ENCODE results near the gene NTRK1. TPM values are rescaled to one million over a fixed set of nuclear protein-coding genes. Genes with fewer than 3 reads are reported as not detected.

The NTRK1 gene
- total RNA-seq, 4 donors from 2014 or later = 0.57 TPM; not detected in 3

DNA sequence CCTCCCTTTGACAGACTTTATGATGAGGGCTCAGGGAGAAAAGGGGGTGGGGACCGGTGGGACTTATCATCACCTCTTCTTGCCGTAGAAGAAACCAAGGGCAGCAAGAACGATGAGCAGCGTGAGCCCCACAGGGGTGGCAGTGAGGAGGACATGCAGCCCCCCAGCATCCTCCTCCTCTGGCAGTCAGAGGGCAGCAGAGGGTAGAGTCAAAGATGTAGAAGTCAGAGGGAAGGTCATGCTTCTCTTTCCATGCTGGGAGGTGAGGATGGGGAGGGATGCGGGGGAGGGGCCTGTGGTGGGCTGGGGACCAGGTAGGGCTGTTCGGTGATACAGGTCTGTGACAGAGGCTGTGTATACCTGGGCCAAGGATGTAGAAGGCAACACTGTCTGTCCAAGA is 16.6 kb upstream of the NTRK1 start:
- TF ChIP-seq POLR2A (IDR thresholded peaks at IDR 0.05) = no peak
- TF ChIP-seq, protein P1, sequence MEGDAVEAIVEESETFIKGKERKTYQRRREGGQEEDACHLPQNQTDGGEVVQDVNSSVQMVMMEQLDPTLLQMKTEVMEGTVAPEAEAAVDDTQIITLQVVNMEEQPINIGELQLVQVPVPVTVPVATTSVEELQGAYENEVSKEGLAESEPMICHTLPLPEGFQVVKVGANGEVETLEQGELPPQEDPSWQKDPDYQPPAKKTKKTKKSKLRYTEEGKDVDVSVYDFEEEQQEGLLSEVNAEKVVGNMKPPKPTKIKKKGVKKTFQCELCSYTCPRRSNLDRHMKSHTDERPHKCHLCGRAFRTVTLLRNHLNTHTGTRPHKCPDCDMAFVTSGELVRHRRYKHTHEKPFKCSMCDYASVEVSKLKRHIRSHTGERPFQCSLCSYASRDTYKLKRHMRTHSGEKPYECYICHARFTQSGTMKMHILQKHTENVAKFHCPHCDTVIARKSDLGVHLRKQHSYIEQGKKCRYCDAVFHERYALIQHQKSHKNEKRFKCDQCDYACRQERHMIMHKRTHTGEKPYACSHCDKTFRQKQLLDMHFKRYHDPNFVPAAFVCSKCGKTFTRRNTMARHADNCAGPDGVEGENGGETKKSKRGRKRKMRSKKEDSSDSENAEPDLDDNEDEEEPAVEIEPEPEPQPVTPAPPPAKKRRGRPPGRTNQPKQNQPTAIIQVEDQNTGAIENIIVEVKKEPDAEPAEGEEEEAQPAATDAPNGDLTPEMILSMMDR (IDR thresholded peaks at IDR 0.05) = no peak
- H3K9me3 ChIP-seq = no peaks in the 10 kb centered on the region
- no peak overlapping the region for H3K4me3 ChIP-seq
- H3K4me1 ChIP-seq = peaks cover 0 to 11% (median 1%) of the 10 kb centered on the region in 4 donors
- H3K36me3 ChIP-seq = no peaks in the 10 kb centered on the region
- H3K27ac ChIP-seq = no peak overlapping the region
- DNase-seq = no peak
- H3K27me3 ChIP-seq = peaks cover 0 to 14% of the 10 kb centered on the region in 2 donors

DNA sequence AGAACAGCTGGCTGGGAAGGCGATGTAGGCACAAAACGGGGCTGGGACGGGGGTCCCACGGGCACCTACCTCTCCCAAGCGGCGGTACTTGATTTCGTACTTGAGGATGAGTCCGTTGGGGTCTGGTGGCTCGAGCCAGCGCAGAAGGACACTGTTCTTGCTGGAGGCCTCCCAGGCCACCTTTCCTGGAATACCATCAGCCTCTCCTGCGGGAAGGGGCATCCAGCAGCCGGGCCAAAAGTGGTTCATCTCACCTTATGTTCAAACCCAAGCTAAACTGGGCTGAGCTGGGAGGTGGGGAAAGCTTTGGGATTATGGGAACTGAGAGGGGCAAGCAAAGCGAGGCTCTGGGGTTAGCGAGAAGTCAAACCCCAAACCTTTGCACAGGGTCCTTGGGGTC is 16.0 kb upstream of the NTRK1 start:
- H3K4me3 ChIP-seq = no peak overlapping the region

DNA sequence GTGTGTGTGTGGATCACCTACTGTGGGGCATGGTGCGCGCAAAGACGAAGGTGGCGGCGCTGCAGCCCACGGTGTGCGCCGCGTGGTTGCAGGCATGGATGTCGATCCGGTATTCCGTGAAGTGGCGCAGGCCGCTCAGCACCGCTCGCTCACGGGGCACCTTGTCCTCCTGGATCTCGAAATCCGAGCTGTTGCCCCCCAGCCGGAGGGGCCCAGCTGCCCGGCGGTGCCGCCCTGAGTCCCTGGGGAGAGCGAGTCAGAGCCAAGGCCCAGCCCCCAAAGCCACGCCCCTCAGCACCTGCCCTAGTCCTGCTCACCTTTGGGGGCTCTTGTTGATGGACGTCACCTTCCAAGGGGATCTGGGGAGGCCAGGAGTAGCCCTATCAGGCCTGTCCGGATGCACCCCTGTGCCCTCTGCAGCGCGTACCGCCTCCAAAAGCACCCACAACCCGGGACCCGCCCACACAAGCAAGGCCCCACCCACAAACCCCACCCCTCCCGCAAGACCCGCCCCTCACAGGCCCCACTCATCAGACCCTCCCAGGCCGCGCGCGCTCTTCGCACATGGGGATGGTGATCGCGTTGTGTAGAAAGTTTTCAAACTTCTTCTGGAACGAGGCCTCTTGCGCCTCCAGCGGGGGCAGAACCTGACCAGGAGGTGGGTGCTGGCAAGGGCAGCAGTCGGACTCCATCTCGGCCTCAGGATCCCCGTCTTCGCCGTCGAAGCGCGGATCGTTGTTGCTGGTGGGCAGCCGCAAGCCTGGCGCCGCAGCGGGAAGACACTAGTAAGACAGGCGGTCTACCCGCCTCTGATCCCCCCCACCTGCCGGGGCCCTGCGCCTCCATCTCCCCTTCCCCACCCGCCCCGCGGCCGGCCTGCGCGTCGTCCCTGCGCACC is 15.4 kb upstream of the NTRK1 start:
- no peak for TF ChIP-seq POLR2A (IDR thresholded peaks at IDR 0.05)
- TF ChIP-seq, protein P1 (IDR thresholded peaks at IDR 0.05) = no peak
- Histone ChIP-seq H3K9me3 (no peaks in the 10 kb centered on the region), H3K4me1 (peaks cover 0 to 11% (median 1%) of the 10 kb centered on the region in 4 donors), H3K27ac (no peak overlapping the region), H3K36me3 (no peaks in the 10 kb centered on the region), H3K27me3 (peaks cover 0 to 14% of the 10 kb centered on the region in 2 donors), H3K4me3 (no peak overlapping the region)
- no peak for DNase-seq

More for the DNA sequence above, 16.0 kb upstream of the NTRK1 start:
- peaks cover 0 to 11% (median 1%) of the 10 kb centered on the region in 4 donors for H3K4me1 ChIP-seq
- no peaks in the 10 kb centered on the region for H3K36me3 ChIP-seq
- H3K27me3 ChIP-seq = peaks cover 0 to 14% of the 10 kb centered on the region in 2 donors
- no peak overlapping the region for H3K27ac ChIP-seq
- TF ChIP-seq, protein P1 (IDR thresholded peaks at IDR 0.05) = no peak
- no peak for TF ChIP-seq POLR2A (IDR thresholded peaks at IDR 0.05)
- DNase-seq = no peak
- no peaks in the 10 kb centered on the region for H3K9me3 ChIP-seq

DNA sequence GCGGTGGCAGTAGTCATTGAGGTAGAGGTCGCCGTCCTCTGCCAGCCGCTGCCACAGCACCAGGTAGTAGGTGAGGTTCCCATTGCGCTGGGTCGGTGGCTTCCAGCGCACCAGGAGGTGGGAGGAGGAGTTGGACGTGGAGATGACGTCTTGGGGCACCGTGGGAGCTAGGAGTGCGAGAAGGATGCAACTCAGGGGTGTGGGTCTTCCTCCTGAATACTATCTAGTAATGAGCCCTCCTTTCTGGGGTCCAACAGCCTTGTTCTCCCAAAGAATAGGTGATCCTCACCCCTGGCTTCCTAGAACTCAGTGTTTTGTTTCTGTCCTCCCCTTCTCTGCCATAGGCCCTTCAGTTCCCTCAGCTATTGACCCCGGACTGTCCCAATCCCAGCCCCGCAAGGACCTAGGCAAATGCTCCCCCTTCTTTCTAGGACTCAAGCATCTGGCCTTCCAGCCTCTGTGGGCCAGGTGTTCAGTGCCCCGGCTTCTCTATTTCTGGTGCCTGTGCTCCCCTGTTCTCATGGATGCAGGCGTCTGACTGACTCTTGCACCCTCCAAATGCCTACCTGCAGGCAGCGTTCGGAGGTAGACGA is 14.6 kb upstream of the NTRK1 start:
- no peaks in the 10 kb centered on the region for H3K9me3 ChIP-seq
- TF ChIP-seq, protein P1 (IDR thresholded peaks at IDR 0.05) = no peak
- TF ChIP-seq POLR2A (IDR thresholded peaks at IDR 0.05) = no peak
- peaks cover 0 to 11% (median 1%) of the 10 kb centered on the region in 4 donors for H3K4me1 ChIP-seq
- H3K4me3 ChIP-seq = no peak overlapping the region
- peaks cover 0 to 14% of the 10 kb centered on the region in 2 donors for H3K27me3 ChIP-seq
- H3K36me3 ChIP-seq = no peaks in the 10 kb centered on the region
- DNase-seq = no peak
- H3K27ac ChIP-seq = no peak overlapping the region

DNA sequence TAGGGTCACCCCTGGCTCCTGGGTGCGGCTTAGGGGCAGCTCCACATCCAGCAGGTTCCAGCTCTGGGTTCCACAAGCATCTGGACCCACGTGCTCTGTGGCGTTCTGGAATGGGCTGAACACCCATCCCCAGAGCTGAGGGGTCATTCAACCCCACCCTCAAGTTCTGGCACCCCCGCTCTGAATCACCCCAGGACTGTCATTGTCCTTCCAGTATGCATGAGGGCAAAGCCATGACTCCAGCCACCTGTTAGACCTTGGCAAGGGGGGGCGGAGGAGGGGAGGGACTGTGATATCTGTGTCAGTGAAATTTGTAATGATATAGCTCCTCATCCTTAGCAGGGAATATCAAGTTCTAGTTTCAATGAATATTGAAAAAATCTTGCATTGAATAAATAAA is 14.0 kb upstream of the NTRK1 start:
- no peak overlapping the region for H3K27ac ChIP-seq
- no peaks in the 10 kb centered on the region for H3K9me3 ChIP-seq
- H3K27me3 ChIP-seq = peaks cover 0 to 14% of the 10 kb centered on the region in 2 donors
- no peaks in the 10 kb centered on the region for H3K36me3 ChIP-seq
- H3K4me1 ChIP-seq = peaks cover 0 to 11% (median 1%) of the 10 kb centered on the region in 4 donors
- H3K4me3 ChIP-seq = no peak overlapping the region
- no peak for TF ChIP-seq POLR2A (IDR thresholded peaks at IDR 0.05)
- TF ChIP-seq, protein P1 (IDR thresholded peaks at IDR 0.05) = no peak
- no peak for DNase-seq
